ENCODE results near the gene RABEP2. TPM values are rescaled to one million over a fixed set of nuclear protein-coding genes. Genes with fewer than 3 reads are reported as not detected.

RABEP2 gene
- total RNA-seq, 1 experiment from 2014 or later, result 17.5 TPM

- Mint-ChIP-seq H3K27me3 (ENCODE audit: low read depth) (peaks cover 17% of the 10 kb centered on the region), H3K36me3 (ENCODE audit: insufficient read depth in 1 of 3, low read depth in 3 of 3) (peaks cover 4 to 27% (median 15%) of the 10 kb centered on the region in 3 experiments), H3K4me3 (no peak overlapping the region), H3K4me1 (peaks cover 26 to 51% of the 10 kb centered on the region in 2 experiments), H3K27ac (peak overlapping the region; percentile 53 to 84 (median 83); a peak in 5 of 7 replicates), H3K9me3 (no peaks in the 10 kb centered on the region; a peak in 2 of 5 replicates)
- Histone ChIP-seq H3K14ac (ENCODE audit: insufficient read depth, low read length) (no peak overlapping the region), H2AFZ (ENCODE audit: low read length) (no peak overlapping the region), H3K4me1 (ENCODE audit: insufficient read depth, low read length) (peaks cover 1% of the 10 kb centered on the region; the same call in 1 of the 2 replicates), H3K9ac (ENCODE audit: extremely low read depth, insufficient read length, low read length) (no peak overlapping the region), H2AK5ac (ENCODE audit: insufficient read length, low read length) (no peak overlapping the region), H3T11ph (ENCODE audit: low read length) (no peak overlapping the region), H4K5ac (ENCODE audit: insufficient read length, low read depth, low read length) (no peak overlapping the region), H4K8ac (replicated peaks; ENCODE audit: insufficient read length, low read depth, low read length) (no peak overlapping the region), H3K56ac (ENCODE audit: insufficient read length, low read depth, low read length) (no peak overlapping the region), H3K23ac (ENCODE audit: insufficient read length, low read depth, low read length) (no peak overlapping the region), H3K79me1 (ENCODE audit: insufficient read depth, low read depth, low read length, poor library complexity, severe bottlenecking) (no peaks in the 10 kb centered on the region), H2BK5ac (ENCODE audit: insufficient read length, low read length) (no peak overlapping the region), H4K20me1 (ENCODE audit: control insufficient read depth, insufficient read depth, insufficient read length) (peaks cover 5% of the 10 kb centered on the region), H2BK15ac (ENCODE audit: low read depth, low read length) (no peak overlapping the region), H3K27me3 (ENCODE audit: insufficient read depth, low read length) (peaks cover 6% of the 10 kb centered on the region; the same call in 1 of the 2 replicates), H2BK12ac (ENCODE audit: insufficient read length, low read depth, low read length) (no peak overlapping the region), H2BK20ac (ENCODE audit: low read depth, low read length, poor library complexity, severe bottlenecking) (no peak overlapping the region), H3K23me2 (ENCODE audit: insufficient read length, low read depth, low read length, poor library complexity, severe bottlenecking) (peaks cover 11% of the 10 kb centered on the region), H3K18ac (ENCODE audit: insufficient read length, low read depth, low read length) (no peak overlapping the region), H3K79me2 (ENCODE audit: insufficient read depth, low read length) (no peaks in the 10 kb centered on the region), H3K4me2 (ENCODE audit: insufficient read depth, insufficient read length, low read length) (no peak overlapping the region), H3K27ac (ENCODE audit: insufficient read length, low read depth, low read length) (no peak overlapping the region), H3K4ac (ENCODE audit: low read depth, low read length) (no peak overlapping the region), H4K91ac (ENCODE audit: insufficient read length, low read depth, low read length) (no peak overlapping the region), H3K9me3 (ENCODE audit: control insufficient read depth, low read depth, low read length) (no peaks in the 10 kb centered on the region), H2BK120ac (ENCODE audit: low read depth, low read length, poor library complexity, severe bottlenecking) (no peak overlapping the region)
- no peak for DNase-seq
- WGBS (ENCODE audit: extremely low coverage, insufficient read length, low lambda C conversion rate), result no CpG with 5 or more reads among the region's 12 CpGs
- no peak for TF ChIP-seq CTCF (conservative IDR thresholded peaks at IDR 0.05)
These were observed 47.9 kb downstream of the RABEP2 start for GRCh38 chr16:28876973-28877654.
